Neural cell (in vitro differentiated cells): Measurements from ENCODE around the gene POU6F2. TPM values are rescaled to one million over a fixed set of nuclear protein-coding genes. Genes with fewer than 3 reads are reported as not detected.

ENCODE experiments used
- H2AFZ ChIP-seq: fragments of 200-600, 300-800 bp; sonication (generic), shearing (Covaris generic); 2 replicates; pipeline ENCODE4 v1.6.0; 2014; ENCODE audit warnings: low read depth, mild to moderate bottlenecking, antibody characterized with exemption, low read length, moderate library complexity
- H3F3A ChIP-seq: fragments of 200-600 bp; shearing (Covaris generic); 2 replicates; pipeline ENCODE4 v1.6.1; 2016; ENCODE audit warnings: mild to moderate bottlenecking, moderate library complexity, mixed read lengths, antibody characterized with exemption, low read length; ENCODE audit not compliant: insufficient read depth, poor library complexity, severe bottlenecking
- H3K27ac ChIP-seq: fragments of 200-600, 300-800 bp; sonication (generic), shearing (Covaris generic); 2 replicates; pipeline ENCODE4 v1.5.1; 2014; ENCODE audit warnings: mild to moderate bottlenecking, low read length, moderate library complexity
- H3K27me3 ChIP-seq: fragments of 300-800, 200-600 bp; sonication (generic), shearing (Covaris generic); 2 replicates; pipeline ENCODE4 v1.6.0; 2014; ENCODE audit warnings: mild to moderate bottlenecking, low read depth, low read length, moderate library complexity; ENCODE audit not compliant: insufficient read depth
- H3K36me3 ChIP-seq: fragments of 300-800, 200-600 bp; sonication (generic), shearing (Covaris generic); 2 replicates; pipeline ENCODE4 v1.5.1; 2014; ENCODE audit warnings: mild to moderate bottlenecking, antibody characterized with exemption, low read length, moderate library complexity; ENCODE audit not compliant: insufficient read depth
- H3K4me2 ChIP-seq: fragments of 300-800, 200-600 bp; sonication (generic), shearing (Covaris generic); 2 replicates; pipeline ENCODE4 v1.6.0; 2014; ENCODE audit warnings: mild to moderate bottlenecking, low read length
- H3K4me3 ChIP-seq: fragments of 300-800, 200-600 bp; sonication (generic), shearing (Covaris generic); 2 replicates; pipeline ENCODE4 v1.5.1; 2014; ENCODE audit warnings: mild to moderate bottlenecking, low read length, moderate library complexity
- H3K79me2 ChIP-seq: fragments of 200-600 bp; shearing (Covaris generic); replicated peaks from 2 replicates; pipeline ENCODE4 v1.6.0; 2014; ENCODE audit warnings: mild to moderate bottlenecking, low read length, moderate library complexity; ENCODE audit not compliant: insufficient read depth
- H3K9ac ChIP-seq: fragments of 300-800, 200-600 bp; sonication (generic), shearing (Covaris generic); 2 replicates; pipeline ENCODE4 v1.6.1; 2016; ENCODE audit warnings: mild to moderate bottlenecking, low read length, mixed read lengths
- H3K9me2 ChIP-seq: fragments of 200-600 bp; shearing (Covaris generic); 2 replicates; pipeline ENCODE4 v1.6.1; 2016; ENCODE audit warnings: mild to moderate bottlenecking, low read length, mixed read lengths; ENCODE audit not compliant: insufficient read depth
- H3K9me3 ChIP-seq: fragments of 200-600, 300-800 bp; sonication (generic), shearing (Covaris generic); 2 replicates; pipeline ENCODE4 v1.6.1; 2016; ENCODE audit warnings: mild to moderate bottlenecking, mixed run types, low read length, moderate library complexity, mixed read lengths
- H4K20me1 ChIP-seq: fragments of 200-600 bp; shearing (Covaris generic); 2 replicates; pipeline ENCODE4 v1.6.1; 2016; ENCODE audit warnings: mild to moderate bottlenecking, mixed run types; ENCODE audit not compliant: insufficient read depth
- EP300 ChIP-seq: fragments of 450-650 bp; conservative IDR thresholded peaks from 2 replicates; pipeline ENCODE4 v1.6.1; 2014; ENCODE audit warnings: antibody characterized with exemption, mild to moderate bottlenecking, moderate library complexity; ENCODE audit not compliant: poor library complexity, severe bottlenecking
- EZH2 ChIP-seq: fragments of 200-600, 300-800 bp; shearing (Covaris generic), sonication (generic); IDR thresholded peaks from 2 replicates; pipeline ENCODE4 v1.6.1; 2014; ENCODE audit warnings: antibody characterized with exemption, low read length, borderline replicate concordance, mild to moderate bottlenecking; ENCODE audit not compliant: insufficient read depth, poor library complexity, severe bottlenecking
- MXI1 ChIP-seq: fragments of 450-650 bp; conservative IDR thresholded peaks from 2 replicates; pipeline ENCODE4 v1.6.1; 2014; ENCODE audit warnings: antibody characterized with exemption, mild to moderate bottlenecking; ENCODE audit not compliant: poor library complexity, severe bottlenecking
- POLR2AphosphoS5 ChIP-seq: IDR thresholded peaks from 2 replicates; pipeline ENCODE4 v1.6.1; 2012
- RAD21 ChIP-seq: fragments of 450-650 bp; conservative IDR thresholded peaks from 2 replicates; pipeline ENCODE4 v1.6.1; 2014; ENCODE audit warnings: antibody characterized with exemption, mild to moderate bottlenecking, moderate library complexity
- SMC3 ChIP-seq: fragments of 450-650 bp; conservative IDR thresholded peaks from 2 replicates; pipeline ENCODE4 v1.6.1; 2014; ENCODE audit warnings: antibody characterized with exemption, mild to moderate bottlenecking, moderate library complexity; ENCODE audit not compliant: poor library complexity
- TAF1 ChIP-seq: IDR thresholded peaks from 2 replicates; pipeline ENCODE4 v1.6.1; 2012; ENCODE audit warnings: low read depth
- polyA plus RNA-seq: library from polyadenylated mRNA; depleted of rRNA; stranded (reverse); fragments of >200 nt; gene quantifications from 2 replicates; pipeline ENCODE4 v1.2.3, GENCODE V29; 2014
- TF ChIP-seq, protein P1 (sequence below): fragments of 450-650 bp; IDR thresholded peaks from 2 replicates; pipeline ENCODE4 v1.5.1; 2014; ENCODE audit warnings: antibody characterized with exemption, mild to moderate bottlenecking, moderate library complexity; ENCODE audit not compliant: poor library complexity, severe bottlenecking
- TF ChIP-seq, protein P2 (sequence below): IDR thresholded peaks from 2 replicates; pipeline ENCODE4 v1.6.1; 2012; ENCODE audit warnings: borderline replicate concordance

Gene POU6F2
- polyA plus RNA-seq, 1 donor from 2014 or later = 2.8 TPM

GRCh38 chr7:38955892-38956291 lies 21.8 kb upstream of the POU6F2 start:
- no peak overlapping the region for H2AFZ ChIP-seq
- H3K27ac ChIP-seq = no peak overlapping the region
- H4K20me1 ChIP-seq = no peaks in the 10 kb centered on the region
- no peaks in the 10 kb centered on the region for H3K27me3 ChIP-seq
- H3K36me3 ChIP-seq = no peaks in the 10 kb centered on the region
- H3K4me3 ChIP-seq = no peak overlapping the region
- H3F3A ChIP-seq = no peaks in the 10 kb centered on the region
- H3K9ac ChIP-seq = no peak overlapping the region
- no peaks in the 10 kb centered on the region for H3K79me2 ChIP-seq
- H3K9me2 ChIP-seq = no peaks in the 10 kb centered on the region
- TF ChIP-seq MXI1 = no peak
- TF ChIP-seq POLR2AphosphoS5 = no peak
- TF ChIP-seq RAD21 = no peak
- TF ChIP-seq, protein P1, sequence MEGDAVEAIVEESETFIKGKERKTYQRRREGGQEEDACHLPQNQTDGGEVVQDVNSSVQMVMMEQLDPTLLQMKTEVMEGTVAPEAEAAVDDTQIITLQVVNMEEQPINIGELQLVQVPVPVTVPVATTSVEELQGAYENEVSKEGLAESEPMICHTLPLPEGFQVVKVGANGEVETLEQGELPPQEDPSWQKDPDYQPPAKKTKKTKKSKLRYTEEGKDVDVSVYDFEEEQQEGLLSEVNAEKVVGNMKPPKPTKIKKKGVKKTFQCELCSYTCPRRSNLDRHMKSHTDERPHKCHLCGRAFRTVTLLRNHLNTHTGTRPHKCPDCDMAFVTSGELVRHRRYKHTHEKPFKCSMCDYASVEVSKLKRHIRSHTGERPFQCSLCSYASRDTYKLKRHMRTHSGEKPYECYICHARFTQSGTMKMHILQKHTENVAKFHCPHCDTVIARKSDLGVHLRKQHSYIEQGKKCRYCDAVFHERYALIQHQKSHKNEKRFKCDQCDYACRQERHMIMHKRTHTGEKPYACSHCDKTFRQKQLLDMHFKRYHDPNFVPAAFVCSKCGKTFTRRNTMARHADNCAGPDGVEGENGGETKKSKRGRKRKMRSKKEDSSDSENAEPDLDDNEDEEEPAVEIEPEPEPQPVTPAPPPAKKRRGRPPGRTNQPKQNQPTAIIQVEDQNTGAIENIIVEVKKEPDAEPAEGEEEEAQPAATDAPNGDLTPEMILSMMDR = no peak
- TF ChIP-seq, protein P2, sequence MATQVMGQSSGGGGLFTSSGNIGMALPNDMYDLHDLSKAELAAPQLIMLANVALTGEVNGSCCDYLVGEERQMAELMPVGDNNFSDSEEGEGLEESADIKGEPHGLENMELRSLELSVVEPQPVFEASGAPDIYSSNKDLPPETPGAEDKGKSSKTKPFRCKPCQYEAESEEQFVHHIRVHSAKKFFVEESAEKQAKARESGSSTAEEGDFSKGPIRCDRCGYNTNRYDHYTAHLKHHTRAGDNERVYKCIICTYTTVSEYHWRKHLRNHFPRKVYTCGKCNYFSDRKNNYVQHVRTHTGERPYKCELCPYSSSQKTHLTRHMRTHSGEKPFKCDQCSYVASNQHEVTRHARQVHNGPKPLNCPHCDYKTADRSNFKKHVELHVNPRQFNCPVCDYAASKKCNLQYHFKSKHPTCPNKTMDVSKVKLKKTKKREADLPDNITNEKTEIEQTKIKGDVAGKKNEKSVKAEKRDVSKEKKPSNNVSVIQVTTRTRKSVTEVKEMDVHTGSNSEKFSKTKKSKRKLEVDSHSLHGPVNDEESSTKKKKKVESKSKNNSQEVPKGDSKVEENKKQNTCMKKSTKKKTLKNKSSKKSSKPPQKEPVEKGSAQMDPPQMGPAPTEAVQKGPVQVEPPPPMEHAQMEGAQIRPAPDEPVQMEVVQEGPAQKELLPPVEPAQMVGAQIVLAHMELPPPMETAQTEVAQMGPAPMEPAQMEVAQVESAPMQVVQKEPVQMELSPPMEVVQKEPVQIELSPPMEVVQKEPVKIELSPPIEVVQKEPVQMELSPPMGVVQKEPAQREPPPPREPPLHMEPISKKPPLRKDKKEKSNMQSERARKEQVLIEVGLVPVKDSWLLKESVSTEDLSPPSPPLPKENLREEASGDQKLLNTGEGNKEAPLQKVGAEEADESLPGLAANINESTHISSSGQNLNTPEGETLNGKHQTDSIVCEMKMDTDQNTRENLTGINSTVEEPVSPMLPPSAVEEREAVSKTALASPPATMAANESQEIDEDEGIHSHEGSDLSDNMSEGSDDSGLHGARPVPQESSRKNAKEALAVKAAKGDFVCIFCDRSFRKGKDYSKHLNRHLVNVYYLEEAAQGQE = no peak
- no peak for TF ChIP-seq SMC3
- TF ChIP-seq EP300 = no peak
- TF ChIP-seq EZH2 = no peak
- TF ChIP-seq TAF1 = no peak
- H3K4me2 ChIP-seq = no peak overlapping the region
- H3K9me3 ChIP-seq = no peaks in the 10 kb centered on the region

DNA sequence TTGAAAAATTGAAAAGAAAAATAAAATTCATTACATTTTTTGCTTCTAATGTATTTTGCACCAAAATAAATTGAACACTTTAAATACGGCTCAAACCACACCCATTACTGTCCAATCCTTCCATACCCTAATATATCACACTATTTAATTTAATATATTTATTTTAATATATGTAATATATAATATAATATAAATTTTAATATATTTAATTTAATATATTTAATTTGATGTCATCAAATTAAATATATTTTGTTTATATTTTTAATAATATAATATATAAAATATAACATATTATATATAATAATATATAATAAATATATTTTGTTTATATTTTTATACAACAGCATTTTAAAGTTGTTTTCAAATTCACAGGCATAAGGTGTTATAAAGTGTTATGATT lies 15.7 kb upstream of the POU6F2 start:
- Histone ChIP-seq H3K4me3 (no peak overlapping the region), H3K9me2 (no peaks in the 10 kb centered on the region), H3K36me3 (no peaks in the 10 kb centered on the region), H3K27me3 (no peaks in the 10 kb centered on the region), H3K4me2 (no peak overlapping the region), H3K79me2 (no peaks in the 10 kb centered on the region), H3F3A (no peaks in the 10 kb centered on the region), H2AFZ (no peak overlapping the region), H3K27ac (no peak overlapping the region), H3K9me3 (no peaks in the 10 kb centered on the region), H4K20me1 (no peaks in the 10 kb centered on the region), H3K9ac (no peak overlapping the region)
- TF ChIP-seq RAD21 = no peak
- TF ChIP-seq POLR2AphosphoS5 = no peak
- no peak for TF ChIP-seq SMC3
- no peak for TF ChIP-seq EP300
- no peak for TF ChIP-seq EZH2
- TF ChIP-seq, protein P1 = no peak
- TF ChIP-seq MXI1 = no peak
- TF ChIP-seq, protein P2 = no peak
- no peak for TF ChIP-seq TAF1
